Measurements from ENCODE around the gene GNG12. TPM values are rescaled to one million over a fixed set of nuclear protein-coding genes. Genes with fewer than 3 reads are reported as not detected.

Gene GNG12
- total RNA-seq, 1 experiment from 2014 or later: 66.1 TPM

- Histone ChIP-seq H3K27ac (ENCODE audit: low read length) (no peak overlapping the region), H3K36me3 (ENCODE audit: low read depth, low read length) (0 out of 2 replicates have a peak, but pooled peaks cover 2% of the 10 kb centered on the region), H3F3A (ENCODE audit: low read length, unreplicated experiment) (no peaks in the 10 kb centered on the region), H3K4me3 (ENCODE audit: low read length) (no peak overlapping the region), H3K9me3 (ENCODE audit: low read length) (no peaks in the 10 kb centered on the region), H3K4me2 (ENCODE audit: low read length) (no peak overlapping the region), H3K9me2 (replicated peaks; ENCODE audit: low read length) (no peaks in the 10 kb centered on the region), H3K9ac (ENCODE audit: low read length) (no peak overlapping the region), H4K20me1 (ENCODE audit: low read length) (no peaks in the 10 kb centered on the region), H3K27me3 (ENCODE audit: low read length) (no peaks in the 10 kb centered on the region), H3K79me2 (ENCODE audit: low read length) (peaks cover 29% of the 10 kb centered on the region; the same call in 1 of the 2 replicates), H2AFZ (ENCODE audit: low read length) (no peak overlapping the region), H3K4me1 (ENCODE audit: insufficient read depth, low read length) (peaks cover 6% of the 10 kb centered on the region; the same call in 1 of the 2 replicates)
- POLR2A ChIA-PET (ENCODE audit: unreplicated experiment): no interaction called here
- CTCF ChIA-PET: no interaction called here
- no TSS peak for BruUV-seq (replicated peaks)
- DNase-seq (no peak), ATAC-seq (no peak)
- no peak for TF ChIP-seq CTCF (conservative IDR thresholded peaks at IDR 0.05; ENCODE audit: low read depth, low read length)
- no peak for TF ChIP-seq EZH2 (IDR thresholded peaks at IDR 0.05; ENCODE audit: low read length, unreplicated experiment)
- TF ChIP-seq EZH2phosphoT487 (IDR thresholded peaks at IDR 0.05; ENCODE audit: borderline replicate concordance, low read length): no peak
- intact Hi-C loops (cut with micrococcal nuclease): loop anchor here (5.0 kb wide), 1 partner anchor 35 kb away; no protein-coding TSS in a partner anchor
Measured at GRCh38 chr1:67777016-67777415, 56.3 kb downstream of the GNG12 start.

GRCh38 chr1:67773462-67773861 lies 59.8 kb downstream of the GNG12 start:
- no peak overlapping the region for H3K4me3 ChIP-seq (ENCODE audit: low read length)
- ChIA-PET CTCF (no interaction called here), POLR2A (ENCODE audit: unreplicated experiment) (no interaction called here)
- peaks cover 7% of the 10 kb centered on the region; the same call in 1 of the 2 replicates for H3K79me2 ChIP-seq (ENCODE audit: low read length)
- no TSS peak for BruUV-seq (replicated peaks)
- no peak overlapping the region for H3K27ac ChIP-seq (ENCODE audit: low read length)
- H3K27me3 ChIP-seq (ENCODE audit: low read length): no peaks in the 10 kb centered on the region
- no peaks in the 10 kb centered on the region for H3K9me2 ChIP-seq (replicated peaks; ENCODE audit: low read length)
- H3K9me3 ChIP-seq (ENCODE audit: low read length): no peaks in the 10 kb centered on the region
- H3K4me2 ChIP-seq (ENCODE audit: low read length): no peak overlapping the region
- intact Hi-C loops (cut with micrococcal nuclease): no loop called here
- H4K20me1 ChIP-seq (ENCODE audit: low read length): no peaks in the 10 kb centered on the region
- H3K9ac ChIP-seq (ENCODE audit: low read length): no peak overlapping the region
- no peak overlapping the region for H2AFZ ChIP-seq (ENCODE audit: low read length)
- DNase-seq: no peak
- H3F3A ChIP-seq (ENCODE audit: low read length, unreplicated experiment): no peaks in the 10 kb centered on the region
- H3K36me3 ChIP-seq (ENCODE audit: low read depth, low read length): 0 out of 2 replicates have a peak, but pooled peaks cover 2% of the 10 kb centered on the region
- peaks cover 26% of the 10 kb centered on the region for H3K4me1 ChIP-seq (ENCODE audit: insufficient read depth, low read length)
- TF ChIP-seq EZH2phosphoT487 (IDR thresholded peaks at IDR 0.05; ENCODE audit: borderline replicate concordance, low read length) (no peak), EZH2 (IDR thresholded peaks at IDR 0.05; ENCODE audit: low read length, unreplicated experiment) (no peak), CTCF (conservative IDR thresholded peaks at IDR 0.05; ENCODE audit: low read depth, low read length) (no peak)
- ATAC-seq: no peak

- Histone ChIP-seq H3K9me3 (ENCODE audit: low read length) (no peaks in the 10 kb centered on the region), H3K4me1 (ENCODE audit: insufficient read depth, low read length) (peaks cover 34% of the 10 kb centered on the region), H3K9ac (ENCODE audit: low read length) (no peak overlapping the region), H3K9me2 (replicated peaks; ENCODE audit: low read length) (no peaks in the 10 kb centered on the region), H3K79me2 (ENCODE audit: low read length) (peaks cover 4% of the 10 kb centered on the region; the same call in 1 of the 2 replicates), H3F3A (ENCODE audit: low read length, unreplicated experiment) (no peaks in the 10 kb centered on the region), H3K4me2 (ENCODE audit: low read length) (peak overlapping the region; percentile 9; the same call in 1 of the 2 replicates), H3K4me3 (ENCODE audit: low read length) (no peak overlapping the region), H2AFZ (ENCODE audit: low read length) (no peak overlapping the region), H4K20me1 (ENCODE audit: low read length) (no peaks in the 10 kb centered on the region), H3K36me3 (ENCODE audit: low read depth, low read length) (0 out of 2 replicates have a peak, but pooled peaks cover 2% of the 10 kb centered on the region), H3K27ac (ENCODE audit: low read length) (peak overlapping the region; percentile 6; the same call in 1 of the 2 replicates), H3K27me3 (ENCODE audit: low read length) (no peaks in the 10 kb centered on the region)
- ATAC-seq (no peak), DNase-seq (no peak)
- POLR2A ChIA-PET (ENCODE audit: unreplicated experiment): interaction anchor here (0.5 to 0.9 kb wide), 4 partner anchors 59 to 645 kb away, joined by 3 to 7 read pairs (median 4); partner anchors contain the start of gene GADD45A
- intact Hi-C loops (cut with micrococcal nuclease): loop anchor here (1.0 kb wide), 1 partner anchor 79 kb away; no protein-coding TSS in a partner anchor
- BruUV-seq (replicated peaks): no TSS peak
- CTCF ChIA-PET: interaction anchor here (0.7 to 1.0 kb wide), 2 partner anchors 59 to 401 kb away, joined by 3 to 4 read pairs; no protein-coding TSS in a partner anchor
- no peak for TF ChIP-seq EZH2phosphoT487 (IDR thresholded peaks at IDR 0.05; ENCODE audit: borderline replicate concordance, low read length)
- no peak for TF ChIP-seq EZH2 (IDR thresholded peaks at IDR 0.05; ENCODE audit: low read length, unreplicated experiment)
- no peak for TF ChIP-seq CTCF (conservative IDR thresholded peaks at IDR 0.05; ENCODE audit: low read depth, low read length)
Measured at GRCh38 chr1:67771749-67772148, 61.5 kb downstream of the GNG12 start.
